IPS-20b (cell line): Measurements from ENCODE around the gene FZD7.
A peak's percentile ranks its signal among the peaks of the same experiment; 100 is the strongest.

Experiments
- H3K27ac ChIP-seq: one replicate; pipeline ENCODE4 v1.5.1; 2013; ENCODE audit warnings: low read length
- H3K27me3 ChIP-seq: 2 replicates; pipeline ENCODE4 v1.6.1; 2013; ENCODE audit warnings: mild to moderate bottlenecking, low read length, inconsistent platforms; ENCODE audit not compliant: insufficient read depth
- H3K36me3 ChIP-seq: 2 replicates; pipeline ENCODE4 v1.6.1; 2013; ENCODE audit warnings: low read depth, mild to moderate bottlenecking, inconsistent platforms, low read length, moderate library complexity; ENCODE audit not compliant: insufficient read depth
- H3K4me1 ChIP-seq: 2 replicates; pipeline ENCODE4 v1.6.1; 2013; ENCODE audit warnings: mild to moderate bottlenecking, control low read depth, inconsistent platforms, low read length, moderate library complexity; ENCODE audit not compliant: insufficient read depth
- H3K4me3 ChIP-seq: 2 replicates; pipeline ENCODE4 v1.5.1; 2013; ENCODE audit warnings: mild to moderate bottlenecking, low read length, inconsistent platforms
- H3K9ac ChIP-seq: 2 replicates; pipeline ENCODE4 v1.6.1; 2013; ENCODE audit warnings: low read depth, mild to moderate bottlenecking, inconsistent platforms, low read length, moderate library complexity
- H3K9me3 ChIP-seq: 2 replicates; pipeline ENCODE4 v1.6.1; 2013; ENCODE audit warnings: mild to moderate bottlenecking, low read depth, low read length, inconsistent platforms; ENCODE audit not compliant: insufficient read depth

Gene FZD7

DNA sequence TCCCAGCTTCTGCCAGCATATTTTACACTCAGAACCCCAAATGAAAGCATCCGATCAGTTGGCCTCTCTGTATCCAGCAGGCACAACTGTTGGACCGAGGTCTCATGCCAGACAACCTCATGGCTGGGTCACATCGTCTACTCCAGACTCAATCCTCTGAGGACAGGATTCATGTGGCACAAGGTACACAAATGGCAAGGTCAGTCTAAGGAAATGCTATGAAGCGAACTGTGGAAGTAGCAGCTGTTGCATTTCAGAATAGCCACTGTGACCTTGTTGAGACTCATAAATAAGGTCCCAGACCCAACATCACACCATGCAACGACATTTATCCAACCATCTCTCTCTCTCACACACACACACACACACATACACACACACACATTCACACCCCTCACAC lies 7.1 kb upstream of the FZD7 start:
- Histone ChIP-seq H3K27me3 (peaks cover 26% of the 10 kb centered on the region), H3K4me3 (no peak overlapping the region), H3K4me1 (peaks cover 43% of the 10 kb centered on the region), H3K36me3 (no peaks in the 10 kb centered on the region), H3K9me3 (no peaks in the 10 kb centered on the region), H3K27ac (no peak overlapping the region), H3K9ac (no peak overlapping the region)

DNA sequence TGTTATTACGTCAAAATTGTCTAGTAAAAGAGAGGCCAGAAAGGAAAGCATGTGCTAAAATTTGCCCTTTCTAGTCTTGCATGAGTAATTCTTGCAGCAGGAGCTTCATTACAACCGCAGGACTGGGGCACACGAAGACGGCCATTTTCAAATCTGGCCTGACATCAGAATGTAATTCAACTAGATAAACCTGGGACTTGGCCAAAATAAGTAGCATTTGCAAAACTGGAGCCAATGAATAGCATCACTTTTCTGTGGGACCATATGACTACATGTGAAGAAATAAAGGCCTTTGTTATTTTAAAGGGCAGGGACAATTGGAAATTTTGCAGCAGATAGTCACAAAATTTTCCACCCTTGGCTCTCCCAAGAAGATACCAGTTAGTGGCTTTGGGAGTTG lies 3.0 kb upstream of the FZD7 start:
- H3K9me3 ChIP-seq, result no peaks in the 10 kb centered on the region
- no peak overlapping the region for H3K4me3 ChIP-seq
- H3K27me3 ChIP-seq, result peaks cover 16% of the 10 kb centered on the region
- no peak overlapping the region for H3K9ac ChIP-seq
- H3K27ac ChIP-seq, result no peak overlapping the region
- H3K36me3 ChIP-seq, result peaks cover 6% of the 10 kb centered on the region
- peaks cover 18% of the 10 kb centered on the region; the same call in 1 of the 2 replicates for H3K4me1 ChIP-seq

DNA sequence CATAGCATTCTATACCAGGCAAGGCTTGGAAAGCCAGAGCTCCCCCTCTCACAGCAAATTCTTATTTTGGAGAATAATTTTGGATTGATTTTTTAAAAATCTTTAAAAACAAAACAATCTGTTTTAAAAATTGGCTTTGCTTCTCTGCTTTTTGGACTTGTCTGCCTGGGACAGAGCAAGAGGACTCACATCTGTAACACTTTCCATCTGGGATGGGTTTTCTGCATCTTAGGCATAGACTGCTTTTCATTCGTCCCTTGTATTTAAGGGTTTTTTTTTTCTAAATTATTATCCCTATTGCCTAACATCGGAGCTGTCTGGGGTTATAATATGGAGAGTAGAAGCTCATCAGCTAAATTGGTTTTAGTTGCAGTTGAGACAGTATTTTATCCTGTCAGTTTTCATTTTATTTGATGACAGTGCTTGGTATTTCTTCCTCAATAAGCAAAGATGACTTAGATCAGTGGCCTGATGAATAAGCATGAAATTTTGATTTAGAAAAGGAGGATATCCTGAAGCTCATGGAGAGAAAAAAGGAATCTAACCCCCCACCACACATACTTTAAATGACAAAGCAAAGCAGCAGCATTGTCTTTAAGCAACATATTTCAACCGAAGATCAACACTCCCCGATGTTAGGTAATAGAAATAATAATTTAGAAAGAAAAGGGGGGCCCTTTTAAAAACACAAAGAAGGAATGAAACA lies 2.3 kb upstream of the FZD7 start:
- Histone ChIP-seq H3K27ac (peak overlapping the region; percentile 3), H3K4me1 (peaks cover 11% of the 10 kb centered on the region; the same call in 1 of the 2 replicates), H3K36me3 (peaks cover 13% of the 10 kb centered on the region), H3K4me3 (peak overlapping the region; percentile 84; the same call in 1 of the 2 replicates), H3K27me3 (peaks cover 9% of the 10 kb centered on the region), H3K9ac (peak overlapping the region; percentile 98; the same call in 1 of the 2 replicates), H3K9me3 (no peaks in the 10 kb centered on the region)

DNA sequence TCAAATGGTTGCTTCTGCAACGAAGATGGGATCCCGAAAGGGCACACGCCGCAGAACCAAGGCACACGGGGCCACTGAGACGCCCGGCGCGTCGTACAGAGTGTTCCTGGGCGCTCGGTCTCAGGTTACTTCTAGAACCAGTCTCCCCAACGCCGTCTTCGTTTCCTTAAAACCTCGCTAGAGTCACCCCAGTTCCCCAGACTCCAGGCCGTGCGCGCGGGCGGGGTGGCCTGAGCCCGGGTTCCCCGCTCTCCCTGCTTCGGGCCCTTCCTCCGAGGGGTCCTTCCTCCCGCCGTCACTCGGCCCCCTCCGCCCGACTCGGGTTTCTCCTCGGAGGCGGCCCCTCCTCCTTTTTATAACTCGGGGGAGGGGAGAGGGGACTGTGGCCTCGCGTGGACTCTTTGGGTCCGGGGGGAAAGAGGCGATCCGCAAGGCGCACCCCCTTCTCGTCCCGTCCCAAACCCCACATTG lies 774 bp upstream of the FZD7 start:
- Histone ChIP-seq H3K36me3 (peaks cover 28% of the 10 kb centered on the region), H3K27me3 (0 out of 2 replicates have a peak, but pooled peaks cover 5% of the 10 kb centered on the region), H3K4me1 (peaks cover 15% of the 10 kb centered on the region; the same call in 1 of the 2 replicates), H3K27ac (peak overlapping the region; percentile 84), H3K4me3 (peak overlapping the region; percentile 84), H3K9ac (peak overlapping the region; percentile 98), H3K9me3 (no peaks in the 10 kb centered on the region)

DNA sequence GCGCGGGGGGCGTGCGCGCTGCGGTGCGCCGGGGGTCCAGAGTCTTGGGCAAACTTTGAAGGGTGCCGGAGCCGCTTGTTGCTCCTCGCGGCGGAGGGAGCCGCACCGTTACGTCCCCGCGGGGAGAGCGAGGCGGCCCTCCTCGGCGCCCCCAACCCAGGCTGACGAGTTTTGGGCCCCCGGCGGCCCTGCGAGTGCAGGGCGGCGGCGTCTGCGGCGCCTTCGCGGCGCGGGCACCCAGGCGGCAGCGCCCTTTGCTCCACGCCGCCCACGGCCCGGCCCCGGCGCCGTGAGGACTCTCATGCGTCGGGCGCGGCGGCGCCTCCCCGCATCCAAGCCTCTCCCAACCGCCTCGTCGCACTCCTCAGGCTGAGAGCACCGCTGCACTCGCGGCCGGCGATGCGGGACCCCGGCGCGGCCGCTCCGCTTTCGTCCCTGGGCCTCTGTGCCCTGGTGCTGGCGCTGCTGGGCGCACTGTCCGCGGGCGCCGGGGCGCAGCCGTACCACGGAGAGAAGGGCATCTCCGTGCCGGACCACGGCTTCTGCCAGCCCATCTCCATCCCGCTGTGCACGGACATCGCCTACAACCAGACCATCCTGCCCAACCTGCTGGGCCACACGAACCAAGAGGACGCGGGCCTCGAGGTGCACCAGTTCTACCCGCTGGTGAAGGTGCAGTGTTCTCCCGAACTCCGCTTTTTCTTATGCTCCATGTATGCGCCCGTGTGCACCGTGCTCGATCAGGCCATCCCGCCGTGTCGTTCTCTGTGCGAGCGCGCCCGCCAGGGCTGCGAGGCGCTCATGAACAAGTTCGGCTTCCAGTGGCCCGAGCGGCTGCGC lies 814 bp downstream of the FZD7 start:
- Histone ChIP-seq H3K9ac (peak overlapping the region; percentile 82), H3K27ac (peak overlapping the region; percentile 31), H3K36me3 (peaks cover 30% of the 10 kb centered on the region), H3K4me1 (peaks cover 29% of the 10 kb centered on the region; the same call in 1 of the 2 replicates), H3K27me3 (0 out of 2 replicates have a peak, but pooled peaks cover 4% of the 10 kb centered on the region), H3K4me3 (peak overlapping the region; percentile 87), H3K9me3 (no peaks in the 10 kb centered on the region)

DNA sequence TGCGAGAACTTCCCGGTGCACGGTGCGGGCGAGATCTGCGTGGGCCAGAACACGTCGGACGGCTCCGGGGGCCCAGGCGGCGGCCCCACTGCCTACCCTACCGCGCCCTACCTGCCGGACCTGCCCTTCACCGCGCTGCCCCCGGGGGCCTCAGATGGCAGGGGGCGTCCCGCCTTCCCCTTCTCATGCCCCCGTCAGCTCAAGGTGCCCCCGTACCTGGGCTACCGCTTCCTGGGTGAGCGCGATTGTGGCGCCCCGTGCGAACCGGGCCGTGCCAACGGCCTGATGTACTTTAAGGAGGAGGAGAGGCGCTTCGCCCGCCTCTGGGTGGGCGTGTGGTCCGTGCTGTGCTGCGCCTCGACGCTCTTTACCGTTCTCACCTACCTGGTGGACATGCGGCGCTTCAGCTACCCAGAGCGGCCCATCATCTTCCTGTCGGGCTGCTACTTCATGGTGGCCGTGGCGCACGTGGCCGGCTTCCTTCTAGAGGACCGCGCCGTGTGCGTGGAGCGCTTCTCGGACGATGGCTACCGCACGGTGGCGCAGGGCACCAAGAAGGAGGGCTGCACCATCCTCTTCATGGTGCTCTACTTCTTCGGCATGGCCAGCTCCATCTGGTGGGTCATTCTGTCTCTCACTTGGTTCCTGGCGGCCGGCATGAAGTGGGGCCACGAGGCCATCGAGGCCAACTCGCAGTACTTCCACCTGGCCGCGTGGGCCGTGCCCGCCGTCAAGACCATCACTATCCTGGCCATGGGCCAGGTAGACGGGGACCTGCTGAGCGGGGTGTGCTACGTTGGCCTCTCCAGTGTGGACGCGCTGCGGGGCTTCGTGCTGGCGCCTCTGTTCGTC lies 1.7 kb downstream of the FZD7 start:
- Histone ChIP-seq H3K4me3 (peak overlapping the region; percentile 87), H3K4me1 (peaks cover 37% of the 10 kb centered on the region; the same call in 1 of the 2 replicates), H3K36me3 (peaks cover 30% of the 10 kb centered on the region), H3K9ac (peak overlapping the region; percentile 82), H3K27ac (no peak overlapping the region), H3K27me3 (no peaks in the 10 kb centered on the region), H3K9me3 (no peaks in the 10 kb centered on the region)

DNA sequence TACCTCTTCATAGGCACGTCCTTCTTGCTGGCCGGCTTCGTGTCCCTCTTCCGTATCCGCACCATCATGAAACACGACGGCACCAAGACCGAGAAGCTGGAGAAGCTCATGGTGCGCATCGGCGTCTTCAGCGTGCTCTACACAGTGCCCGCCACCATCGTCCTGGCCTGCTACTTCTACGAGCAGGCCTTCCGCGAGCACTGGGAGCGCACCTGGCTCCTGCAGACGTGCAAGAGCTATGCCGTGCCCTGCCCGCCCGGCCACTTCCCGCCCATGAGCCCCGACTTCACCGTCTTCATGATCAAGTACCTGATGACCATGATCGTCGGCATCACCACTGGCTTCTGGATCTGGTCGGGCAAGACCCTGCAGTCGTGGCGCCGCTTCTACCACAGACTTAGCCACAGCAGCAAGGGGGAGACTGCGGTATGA lies 2.3 kb downstream of the FZD7 start:
- peaks cover 30% of the 10 kb centered on the region for H3K36me3 ChIP-seq
- no peaks in the 10 kb centered on the region for H3K9me3 ChIP-seq
- H3K4me1 ChIP-seq, result peaks cover 32% of the 10 kb centered on the region; the same call in 1 of the 2 replicates
- peaks cover 1% of the 10 kb centered on the region; the same call in 1 of the 2 replicates for H3K27me3 ChIP-seq
- H3K9ac ChIP-seq, result peak overlapping the region; percentile 82; the same call in 1 of the 2 replicates
- H3K4me3 ChIP-seq, result peak overlapping the region; percentile 87
- no peak overlapping the region for H3K27ac ChIP-seq

DNA sequence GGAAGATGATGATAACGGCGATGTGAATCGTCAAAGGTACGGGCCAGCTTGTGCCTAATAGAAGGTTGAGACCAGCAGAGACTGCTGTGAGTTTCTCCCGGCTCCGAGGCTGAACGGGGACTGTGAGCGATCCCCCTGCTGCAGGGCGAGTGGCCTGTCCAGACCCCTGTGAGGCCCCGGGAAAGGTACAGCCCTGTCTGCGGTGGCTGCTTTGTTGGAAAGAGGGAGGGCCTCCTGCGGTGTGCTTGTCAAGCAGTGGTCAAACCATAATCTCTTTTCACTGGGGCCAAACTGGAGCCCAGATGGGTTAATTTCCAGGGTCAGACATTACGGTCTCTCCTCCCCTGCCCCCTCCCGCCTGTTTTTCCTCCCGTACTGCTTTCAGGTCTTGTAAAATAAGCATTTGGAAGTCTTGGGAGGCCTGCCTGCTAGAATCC lies 3.0 kb downstream of the FZD7 start:
- peak overlapping the region; percentile 82; the same call in 1 of the 2 replicates for H3K9ac ChIP-seq
- H3K4me1 ChIP-seq, result peaks cover 27% of the 10 kb centered on the region; the same call in 1 of the 2 replicates
- no peaks in the 10 kb centered on the region for H3K9me3 ChIP-seq
- peak overlapping the region; percentile 87 for H3K4me3 ChIP-seq
- H3K36me3 ChIP-seq, result peaks cover 30% of the 10 kb centered on the region
- H3K27me3 ChIP-seq, result peaks cover 3% of the 10 kb centered on the region; the same call in 1 of the 2 replicates
- no peak overlapping the region for H3K27ac ChIP-seq

DNA sequence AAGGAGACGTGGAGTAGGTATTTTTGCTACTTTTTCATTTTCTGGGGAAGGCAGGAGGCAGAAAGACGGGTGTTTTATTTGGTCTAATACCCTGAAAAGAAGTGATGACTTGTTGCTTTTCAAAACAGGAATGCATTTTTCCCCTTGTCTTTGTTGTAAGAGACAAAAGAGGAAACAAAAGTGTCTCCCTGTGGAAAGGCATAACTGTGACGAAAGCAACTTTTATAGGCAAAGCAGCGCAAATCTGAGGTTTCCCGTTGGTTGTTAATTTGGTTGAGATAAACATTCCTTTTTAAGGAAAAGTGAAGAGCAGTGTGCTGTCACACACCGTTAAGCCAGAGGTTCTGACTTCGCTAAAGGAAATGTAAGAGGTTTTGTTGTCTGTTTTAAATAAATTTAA lies 3.4 kb downstream of the FZD7 start:
- H3K4me3 ChIP-seq, result peak overlapping the region; percentile 87
- H3K27ac ChIP-seq, result no peak overlapping the region
- H3K9me3 ChIP-seq, result no peaks in the 10 kb centered on the region
- peaks cover 3% of the 10 kb centered on the region; the same call in 1 of the 2 replicates for H3K27me3 ChIP-seq
- H3K9ac ChIP-seq, result peak overlapping the region; percentile 82; the same call in 1 of the 2 replicates
- H3K4me1 ChIP-seq, result peaks cover 27% of the 10 kb centered on the region; the same call in 1 of the 2 replicates
- H3K36me3 ChIP-seq, result peaks cover 30% of the 10 kb centered on the region

DNA sequence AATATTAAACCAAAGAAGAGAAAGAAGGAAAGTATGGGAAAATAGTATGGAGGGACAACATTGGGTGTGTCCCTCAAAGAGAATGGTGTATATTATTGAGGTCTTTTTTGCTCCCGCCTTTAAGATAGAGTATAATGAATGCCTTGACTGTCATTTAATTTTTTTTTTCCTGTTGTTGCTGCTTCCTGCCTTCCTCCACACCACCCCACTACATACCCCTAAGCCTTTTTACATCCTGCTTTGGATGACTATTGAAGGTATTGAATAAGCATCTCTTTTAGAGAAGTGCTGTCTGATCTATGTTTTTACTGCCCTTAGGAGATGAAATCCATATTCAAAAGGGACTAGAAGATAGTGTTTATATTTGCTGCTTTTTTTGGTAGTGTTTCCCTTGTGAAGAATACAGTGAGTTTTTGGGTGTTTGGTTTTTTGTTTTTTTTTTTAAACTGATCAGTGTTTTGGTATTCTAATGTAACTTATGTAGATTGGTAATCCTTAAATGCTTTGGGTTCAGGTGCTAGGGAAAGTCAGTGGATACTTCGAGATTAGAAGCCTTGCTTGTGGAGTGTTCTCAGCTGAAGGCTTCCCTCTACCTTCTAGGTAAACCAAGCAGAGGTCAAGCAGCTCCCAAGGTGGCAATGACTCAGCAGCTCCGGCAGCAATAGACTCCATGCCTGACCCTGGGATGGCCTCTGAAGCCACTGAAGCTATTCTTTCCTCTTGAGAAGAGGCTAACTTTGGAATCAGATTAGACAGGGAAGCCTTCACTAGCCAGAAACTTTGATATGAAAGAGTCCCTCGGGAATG lies 5.0 kb downstream of the FZD7 start:
- Histone ChIP-seq H3K9me3 (no peaks in the 10 kb centered on the region), H3K4me1 (peaks cover 27% of the 10 kb centered on the region; the same call in 1 of the 2 replicates), H3K36me3 (peaks cover 30% of the 10 kb centered on the region), H3K27ac (no peak overlapping the region), H3K9ac (peak overlapping the region; percentile 54; the same call in 1 of the 2 replicates), H3K4me3 (peak overlapping the region; percentile 87), H3K27me3 (peaks cover 3% of the 10 kb centered on the region; the same call in 1 of the 2 replicates)
